ENCODE measurements around the gene SIPA1.

Gene SIPA1

GRCh38 chr11:65595131-65595530 lies 42.8 kb upstream of the SIPA1 start:
- Histone ChIP-seq H3K27me3 (ENCODE audit: control insufficient read depth, insufficient read depth, low read length) (no peaks in the 10 kb centered on the region), H3K36me3 (ENCODE audit: control insufficient read depth, insufficient read depth, low read length) (no peaks in the 10 kb centered on the region), H3K27ac (no peak overlapping the region), H2AFZ (no peak overlapping the region), H3K4me3 (ENCODE audit: low read depth, low read length) (no peak overlapping the region), H3K4me2 (ENCODE audit: low read length) (no peak overlapping the region), H3K9me3 (ENCODE audit: control insufficient read depth, low read length) (no peaks in the 10 kb centered on the region), H3K9ac (no peak overlapping the region), H3K4me1 (no peaks in the 10 kb centered on the region), H3K79me2 (no peaks in the 10 kb centered on the region)
- TF ChIP-seq CTCF (IDR thresholded peaks at IDR 0.05) = no peak

GRCh38 chr11:65595543-65596281 lies 42.2 kb upstream of the SIPA1 start, which contains the start of gene KCNK7:
Gene KCNK7, minus strand, starts transcription at chr11:65595800. Its CDS starts 28 bp downstream, at chr11:65595772.
- Histone ChIP-seq H3K4me1 (no peaks in the 10 kb centered on the region), H3K36me3 (ENCODE audit: control insufficient read depth, insufficient read depth, low read length) (no peaks in the 10 kb centered on the region), H3K4me3 (ENCODE audit: low read depth, low read length) (no peak within 1 kb of the TSS), H2AFZ (no peak within 1 kb of the TSS), H3K4me2 (ENCODE audit: low read length) (no peak within 1 kb of the TSS), H3K27ac (no peak within 1 kb of the TSS), H3K9me3 (ENCODE audit: control insufficient read depth, low read length) (no peaks in the 10 kb centered on the region), H3K79me2 (no peaks in the 10 kb centered on the region), H3K27me3 (ENCODE audit: control insufficient read depth, insufficient read depth, low read length) (no peaks in the 10 kb centered on the region), H3K9ac (no peak within 1 kb of the TSS)
- TF ChIP-seq CTCF (IDR thresholded peaks at IDR 0.05) = no peak

- Histone ChIP-seq H3K9me3 (ENCODE audit: control insufficient read depth, low read length) (no peaks in the 10 kb centered on the region), H3K27me3 (ENCODE audit: control insufficient read depth, insufficient read depth, low read length) (no peaks in the 10 kb centered on the region), H3K36me3 (ENCODE audit: control insufficient read depth, insufficient read depth, low read length) (no peaks in the 10 kb centered on the region), H3K4me1 (no peaks in the 10 kb centered on the region), H3K4me2 (ENCODE audit: low read length) (no peak overlapping the region), H3K9ac (no peak overlapping the region), H3K79me2 (no peaks in the 10 kb centered on the region), H2AFZ (no peak overlapping the region), H3K27ac (no peak overlapping the region), H3K4me3 (ENCODE audit: low read depth, low read length) (no peak overlapping the region)
- no peak for TF ChIP-seq CTCF (IDR thresholded peaks at IDR 0.05)
Observed at GRCh38 chr11:65596520-65596919, 41.4 kb upstream of the SIPA1 start.

GRCh38 chr11:65598258-65598699 lies 39.6 kb upstream of the SIPA1 start:
- TF ChIP-seq CTCF (IDR thresholded peaks at IDR 0.05) = no peak
- H3K9me3 ChIP-seq (ENCODE audit: control insufficient read depth, low read length) = no peaks in the 10 kb centered on the region
- H3K4me2 ChIP-seq (ENCODE audit: low read length) = no peak overlapping the region
- H3K9ac ChIP-seq = no peak overlapping the region
- no peaks in the 10 kb centered on the region for H3K79me2 ChIP-seq
- no peak overlapping the region for H2AFZ ChIP-seq
- no peak overlapping the region for H3K27ac ChIP-seq
- no peak overlapping the region for H3K4me3 ChIP-seq (ENCODE audit: low read depth, low read length)
- no peaks in the 10 kb centered on the region for H3K4me1 ChIP-seq
- H3K27me3 ChIP-seq (ENCODE audit: control insufficient read depth, insufficient read depth, low read length) = no peaks in the 10 kb centered on the region
- no peaks in the 10 kb centered on the region for H3K36me3 ChIP-seq (ENCODE audit: control insufficient read depth, insufficient read depth, low read length)

All from parathyroid adenoma (tissue), 2 donors.